HepG2 (cell line): ENCODE results near the gene DHX58. TPM values are rescaled to one million over a fixed set of nuclear protein-coding genes. Genes with fewer than 3 reads are reported as not detected.

Experiments
- ATAC-seq: fragments of 200-7000 bp; cut with Tn5 transposase; 3 replicates; pipeline ENCODE4 v1.9.1; 2020; ENCODE audit warnings: mild to moderate bottlenecking, moderate library complexity
- BruUV-seq: library from RNA; stranded (reverse); fragments of 400-500 nt; replicated peaks from 2 replicates; lab custom pipeline; 2021; lab: Mats Ljungman, UMichigan
- CTCF ChIA-PET: fragments of 300-600 bp; formaldehyde crosslinking; extraction: SDS; loops from one replicate; lab custom pipeline; 2021; ENCODE audit warnings: low total read pairs, inconsistent platforms, low intra/inter-chr PET ratio; lab: Yijun Ruan, JAX
- POLR2A ChIA-PET: fragments of 350-600 bp; sonication (Branson Sonifier 250); formaldehyde crosslinking; loops from one replicate; lab custom pipeline; 2020; ENCODE audit warnings: antibody characterized with exemption, inconsistent platforms; lab: Yijun Ruan, JAX
- DNase-seq: peaks from one replicate; pipeline ENCODE4 v3.0.0-alpha.2; 2015; ENCODE audit warnings: low spot score
- FAIRE-seq: peaks from 3 replicates; lab custom pipeline; 2011; peaks lifted over from hg19 to GRCh38; lab: Jason Lieb, UNC
- H2AFZ ChIP-seq: one replicate; pipeline ENCODE4 v1.6.1; 2011; ENCODE audit warnings: low read length, inconsistent platforms
- H3K27ac ChIP-seq: fragments of 300-600 bp; 3 replicates; pipeline ENCODE4 v1.8.0; 2011; ENCODE audit warnings: mixed run types, mild to moderate bottlenecking, mixed read lengths, low read length, inconsistent platforms; ENCODE audit not compliant: insufficient read depth; ENCODE audit errors: extremely low read length
- H3K27me3 ChIP-seq, 2 experiments: fragments of 200-600 bp in 1 of 2; 2 replicates in 1 of 2; 3 replicates in 1 of 2; pipeline versions ENCODE4 v1.6.0 to v1.8.0; 2011; ENCODE audit warnings: low read length in 2 of 2, mild to moderate bottlenecking in 2 of 2, moderate library complexity in 2 of 2, inconsistent platforms in 1 of 2; ENCODE audit not compliant: insufficient read depth in 2 of 2, control insufficient read depth in 1 of 2
- H3K36me3 ChIP-seq, 2 experiments: fragments of 200-600 bp in 1 of 2; replicated peaks in 1 of 2; 2 replicates in 1 of 2; 3 replicates in 1 of 2; pipeline versions ENCODE4 v1.5.1 to v1.8.0; 2011; ENCODE audit warnings: low read length in 2 of 2, inconsistent platforms in 1 of 2; ENCODE audit not compliant: insufficient read depth in 2 of 2, control insufficient read depth in 1 of 2
- H3K4me1 ChIP-seq: 2 replicates; pipeline ENCODE4 v1.5.1; 2012; ENCODE audit warnings: low read length, inconsistent platforms; ENCODE audit not compliant: insufficient read depth
- H3K4me2 ChIP-seq: 2 replicates; pipeline ENCODE4 v1.6.0; 2011; ENCODE audit warnings: low read depth, low read length, inconsistent platforms
- H3K4me3 ChIP-seq, 3 experiments: fragments of 200-600 bp in 1 of 3; sonication (generic), shearing (Covaris generic) in 1 of 3; replicated peaks in 1 of 3; 2 replicates each; pipeline ENCODE4 v1.5.1; 2011 to 2016; ENCODE audit warnings: low read length in 3 of 3, inconsistent platforms in 2 of 3, low read depth in 2 of 3, mild to moderate bottlenecking in 2 of 3, control low read depth in 1 of 3, mixed read lengths in 1 of 3; ENCODE audit not compliant: insufficient read depth in 1 of 3
- H3K79me2 ChIP-seq: one replicate; pipeline ENCODE4 v1.6.1; 2011; ENCODE audit warnings: low read length, inconsistent platforms; ENCODE audit not compliant: insufficient read depth
- H3K9ac ChIP-seq: 2 replicates; pipeline ENCODE4 v1.6.0; 2011; ENCODE audit warnings: mild to moderate bottlenecking, low read depth, low read length, inconsistent platforms; ENCODE audit not compliant: insufficient read depth
- H3K9me3 ChIP-seq: 2 replicates; pipeline ENCODE4 v1.5.1; 2012; ENCODE audit warnings: mild to moderate bottlenecking, low read length
- H4K20me1 ChIP-seq: 2 replicates; pipeline ENCODE4 v1.6.0; 2011; ENCODE audit warnings: inconsistent platforms, mild to moderate bottlenecking, low read length, moderate library complexity; ENCODE audit not compliant: insufficient read depth
- EEA1 ChIP-seq: sonication (generic); formaldehyde crosslinking; IDR thresholded peaks from 2 replicates; pipeline ENCODE4 v1.5.1; 2020; ENCODE audit warnings: mild to moderate bottlenecking, missing genetic modification reagents, borderline replicate concordance
- KAT8 ChIP-seq: IDR thresholded peaks from 2 replicates; pipeline ENCODE4 v1.6.1; 2016; ENCODE audit warnings: missing genetic modification reagents, missing compliant biosample characterization
- MED1 ChIP-seq: sonication (generic); formaldehyde crosslinking; IDR thresholded peaks from 2 replicates; pipeline ENCODE4 v1.4.0; 2020; ENCODE audit warnings: missing genetic modification reagents
- NFATC3 ChIP-seq: sonication (generic); formaldehyde crosslinking; IDR thresholded peaks from 2 replicates; pipeline ENCODE4 v1.5.1; 2020; ENCODE audit warnings: mild to moderate bottlenecking, missing genetic modification reagents
- NONO ChIP-seq, 2 experiments: fragments of 450-650 bp in 1 of 2; sonication (generic) in 1 of 2; formaldehyde crosslinking in 1 of 2; IDR thresholded peaks in 1 of 2; conservative IDR thresholded peaks in 1 of 2; 2 replicates each; pipeline versions ENCODE4 v1.6.1 to v1.8.0; 2017 to 2022; ENCODE audit warnings: mild to moderate bottlenecking in 1 of 2, missing genetic modification reagents in 1 of 2, moderate library complexity in 1 of 2
- PTBP1 ChIP-seq: fragments of 200-400 bp; formaldehyde crosslinking; IDR thresholded peaks from 2 replicates; pipeline ENCODE4 v1.6.1; 2018; ENCODE audit warnings: low read length, low read depth; ENCODE audit not compliant: poor library complexity, severe bottlenecking
- RAD21 ChIP-seq: fragments of 450-650 bp; formaldehyde crosslinking; IDR thresholded peaks from 2 replicates; pipeline ENCODE4 v1.5.0; 2020; ENCODE audit warnings: mild to moderate bottlenecking
- SMAD3 ChIP-seq: sonication (generic); formaldehyde crosslinking; IDR thresholded peaks from 2 replicates; pipeline ENCODE4 v1.4.0; 2020; ENCODE audit warnings: missing genetic modification reagents
- SMC3 ChIP-seq: IDR thresholded peaks from 2 replicates; pipeline ENCODE4 v1.6.1; 2011; ENCODE audit warnings: low read length, improper control_type of control experiment
- STAG1 ChIP-seq: sonication (generic); formaldehyde crosslinking; IDR thresholded peaks from 2 replicates; pipeline ENCODE4 v1.4.0; 2020; ENCODE audit warnings: missing genetic modification reagents
- TAF15 ChIP-seq: fragments of 200-400 bp; formaldehyde crosslinking; IDR thresholded peaks from one replicate; pipeline ENCODE4 v1.6.1; 2018; ENCODE audit warnings: mild to moderate bottlenecking, low read depth, low read length; ENCODE audit not compliant: poor library complexity, severe bottlenecking
- TBP ChIP-seq: sonication (generic); formaldehyde crosslinking; IDR thresholded peaks from 2 replicates; pipeline ENCODE4 v1.5.0; 2020; ENCODE audit warnings: missing genetic modification reagents
- TBX3 ChIP-seq: fragments of 450-650 bp; IDR thresholded peaks from 2 replicates; pipeline ENCODE4 v1.6.1; 2017; ENCODE audit warnings: antibody characterized with exemption, mild to moderate bottlenecking, inconsistent platforms, borderline replicate concordance
- TOPORS ChIP-seq: sonication (generic); formaldehyde crosslinking; IDR thresholded peaks from 2 replicates; pipeline ENCODE4 v1.8.0; 2023; ENCODE audit warnings: mild to moderate bottlenecking, missing genetic modification reagents
- ZBTB1 ChIP-seq: sonication (generic); formaldehyde crosslinking; IDR thresholded peaks from 2 replicates; pipeline ENCODE4 v1.4.0; 2020; ENCODE audit warnings: missing genetic modification reagents, borderline replicate concordance
- ZBTB21 ChIP-seq: sonication (generic); formaldehyde crosslinking; IDR thresholded peaks from 2 replicates; pipeline ENCODE4 v1.4.0; 2020; ENCODE audit warnings: missing genetic modification reagents
- ZFP90 ChIP-seq: sonication (generic); formaldehyde crosslinking; IDR thresholded peaks from 2 replicates; pipeline ENCODE4 v1.8.0; 2022; ENCODE audit warnings: missing genetic modification reagents, mild to moderate bottlenecking, inconsistent platforms, borderline replicate concordance
- ZNF652 ChIP-seq: IDR thresholded peaks from 2 replicates; pipeline ENCODE4 v1.6.1; 2016; ENCODE audit warnings: low read depth, borderline replicate concordance
- ZSCAN12 ChIP-seq: sonication (generic); formaldehyde crosslinking; IDR thresholded peaks from 2 replicates; pipeline ENCODE4 v1.9.0; 2021; ENCODE audit warnings: mild to moderate bottlenecking, missing genetic modification reagents
- WGBS: methylation state at CpG from one replicate; pipeline ENCODE4 v1.1.6; 2017; ENCODE audit warnings: low lambda C conversion rate; 5-methylcytosine and 5-hydroxymethylcytosine counted together
- in situ Hi-C: cut with HindIII; loops from 2 replicates; pipeline ENCODE4 v1.10.0; 2017; ENCODE audit warnings: low pct_unique_long_range_greater_than_20kb; ENCODE audit not compliant: extremely low pct_ligation_motif_present
- intact Hi-C: fragments of 100-400 bp; cut with micrococcal nuclease; formaldehyde crosslinking; loops from one replicate; pipeline ENCODE4 v1.10.0; 2022; ENCODE audit not compliant: unreplicated experiment
- polyA plus RNA-seq, 8 experiments: library from polyadenylated mRNA; depleted of rRNA in 3 of 8; stranded (reverse) in 7 of 8; unstranded in 1 of 8; fragments of >200 nt; fragmentation: Illumina TruSeq in 4 of 8; extraction: Trizol in 4 of 8; gene quantifications; 2 replicates each; pipeline versions ENCODE4 v1.2.1 to v1.2.3, GENCODE V29; 2011 to 2016; ENCODE audit warnings: low read depth in 4 of 8, missing spikeins in 1 of 8, mixed read lengths in 1 of 8; ENCODE audit not compliant: insufficient read depth in 1 of 8
- total RNA-seq, 5 experiments: library from RNA; depleted of rRNA; stranded (reverse); fragments of >200 nt; fragmentation: Illumina TruSeq; extraction: Trizol; gene quantifications; 2 replicates each; pipeline ENCODE4 v1.2.3, GENCODE V29; 2016; ENCODE audit warnings: low read depth in 1 of 5
- TF ChIP-seq, protein P1 (sequence below): sonication (generic); formaldehyde crosslinking; IDR thresholded peaks from 2 replicates; pipeline ENCODE4 v1.8.0; 2022; ENCODE audit warnings: mild to moderate bottlenecking, missing genetic modification reagents; ENCODE audit not compliant: insufficient replicate concordance

Gene DHX58
- total and polyA plus RNA-seq, 2 of the 13 experiments (the other 11 are each of a cell fraction or from before 2014, with no cell fraction given), result 6.7 to 7.8 TPM

DNA sequence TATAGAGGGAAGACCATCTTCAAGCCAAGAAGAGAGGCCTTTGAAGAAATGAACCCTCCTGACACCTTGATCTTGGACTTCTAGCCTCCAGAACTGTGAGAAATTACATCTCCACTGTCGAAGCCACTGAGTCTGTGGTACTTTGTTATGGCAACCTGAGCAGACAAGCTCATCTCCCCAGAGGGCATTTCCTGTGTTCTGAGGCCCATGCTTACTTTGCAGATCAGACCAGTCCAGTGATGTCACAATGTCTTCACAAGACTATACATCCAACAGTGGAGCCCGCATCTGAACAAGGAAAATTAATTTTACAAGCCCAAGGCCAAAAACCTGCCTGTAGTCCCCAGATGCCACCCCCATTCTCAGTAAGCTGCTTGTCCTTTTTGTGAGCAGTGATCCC lies 47.3 kb downstream of the DHX58 start:
- no peaks in the 10 kb centered on the region for H3K9me3 ChIP-seq
- no peak overlapping the region for H3K9ac ChIP-seq
- H3K4me2 ChIP-seq, result no peak overlapping the region
- POLR2A ChIA-PET, result no interaction called here
- DNase-seq (no peak), ATAC-seq (no peak), FAIRE-seq (no peak)
- intact Hi-C loops (no loop called here), in situ Hi-C loops (loop anchor here (5.0 kb wide), 1 partner anchor 37 kb away; no protein-coding TSS in a partner anchor)
- H2AFZ ChIP-seq, result no peak overlapping the region
- H3K4me3 ChIP-seq, result no peak overlapping the region
- CTCF ChIA-PET, result no interaction called here
- peaks cover 0 to 3% of the 10 kb centered on the region in 2 experiments; a peak in 1 of 5 replicates for H3K27me3 ChIP-seq
- no peaks in the 10 kb centered on the region for H3K79me2 ChIP-seq
- H3K36me3 ChIP-seq, result no peaks in the 10 kb centered on the region
- no TSS peak for BruUV-seq
- no peaks in the 10 kb centered on the region for H4K20me1 ChIP-seq
- H3K4me1 ChIP-seq, result peaks cover 6% of the 10 kb centered on the region; the same call in 1 of the 2 replicates
- no peak overlapping the region for H3K27ac ChIP-seq
- WGBS, result 50% methylated on average over 2 of the region's 2 CpGs
- TF ChIP-seq TBP (CRISPR knock-in tag), result no peak
- no peak for TF ChIP-seq STAG1 (CRISPR knock-in tag)
- TF ChIP-seq ZFP90 (CRISPR knock-in tag), result no peak
- no peak for TF ChIP-seq NONO (IDR thresholded peaks at IDR 0.05)
- TF ChIP-seq NONO (CRISPR knock-in tag; conservative IDR thresholded peaks at IDR 0.05), result no peak
- TF ChIP-seq ZBTB21 (CRISPR knock-in tag), result no peak
- no peak for TF ChIP-seq TOPORS (CRISPR knock-in tag)
- no peak for TF ChIP-seq MED1 (CRISPR knock-in tag)
- no peak for TF ChIP-seq NFATC3 (CRISPR knock-in tag)
- TF ChIP-seq, protein P1, sequence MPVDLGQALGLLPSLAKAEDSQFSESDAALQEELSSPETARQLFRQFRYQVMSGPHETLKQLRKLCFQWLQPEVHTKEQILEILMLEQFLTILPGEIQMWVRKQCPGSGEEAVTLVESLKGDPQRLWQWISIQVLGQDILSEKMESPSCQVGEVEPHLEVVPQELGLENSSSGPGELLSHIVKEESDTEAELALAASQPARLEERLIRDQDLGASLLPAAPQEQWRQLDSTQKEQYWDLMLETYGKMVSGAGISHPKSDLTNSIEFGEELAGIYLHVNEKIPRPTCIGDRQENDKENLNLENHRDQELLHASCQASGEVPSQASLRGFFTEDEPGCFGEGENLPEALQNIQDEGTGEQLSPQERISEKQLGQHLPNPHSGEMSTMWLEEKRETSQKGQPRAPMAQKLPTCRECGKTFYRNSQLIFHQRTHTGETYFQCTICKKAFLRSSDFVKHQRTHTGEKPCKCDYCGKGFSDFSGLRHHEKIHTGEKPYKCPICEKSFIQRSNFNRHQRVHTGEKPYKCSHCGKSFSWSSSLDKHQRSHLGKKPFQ, result no peak
- no peak for TF ChIP-seq ZSCAN12 (CRISPR knock-in tag)
- no peak for TF ChIP-seq EEA1 (CRISPR knock-in tag)
- TF ChIP-seq SMAD3 (CRISPR knock-in tag), result no peak
- TF ChIP-seq ZBTB1 (CRISPR knock-in tag), result no peak
- no peak for TF ChIP-seq KAT8 (CRISPR knock-in tag)
- no peak for TF ChIP-seq TAF15
- TF ChIP-seq PTBP1, result no peak
- TF ChIP-seq TBX3, result no peak
- TF ChIP-seq ZNF652 (CRISPR knock-in tag), result no peak
- no peak for TF ChIP-seq RAD21 (CRISPR knock-in tag)
- no peak for TF ChIP-seq SMC3
